ENCODE measurements around the gene DNAJC4. TPM values are rescaled to one million over a fixed set of nuclear protein-coding genes. Genes with fewer than 3 reads are reported as not detected.

DNAJC4 gene
- total and polyA plus RNA-seq, 9 of the 15 experiments (the other 6 are each of a cell fraction or from before 2014, with no cell fraction given): 4.0 to 32.6 (median 19.9) TPM

- TF ChIP-seq AFF4 (CRISPR knock-in tag; IDR thresholded peaks at IDR 0.05) (peak; percentile 90), ZNF75A (CRISPR knock-in tag; IDR thresholded peaks at IDR 0.05) (peak; percentile 25; the same call in 1 of the 2 replicates), MTA3 (IDR thresholded peaks at IDR 0.05; ENCODE audit: borderline replicate concordance) (peak; percentile 73; the same call in 1 of the 2 replicates), MBD1 (CRISPR knock-in tag; IDR thresholded peaks at IDR 0.05) (no peak), PHB2 (IDR thresholded peaks at IDR 0.05; ENCODE audit: low read depth) (no peak), KDM5B (IDR thresholded peaks at IDR 0.05; ENCODE audit: insufficient replicate concordance, low read depth, low read length) (peak; percentile 92), ATF7 (IDR thresholded peaks at IDR 0.05) (peak; percentile 73), JUN (IDR thresholded peaks at IDR 0.05; ENCODE audit: borderline replicate concordance, low read depth, low read length) (peak; percentile 6; the same call in 1 of the 2 replicates), JUN (CRISPR knock-in tag; IDR thresholded peaks at IDR 0.05; ENCODE audit: borderline replicate concordance) (0 out of 2 replicates have a peak, but pooled peaks have one; percentile 47), RBM25 (IDR thresholded peaks at IDR 0.05; ENCODE audit: low read depth, low read length, severe bottlenecking) (peak; percentile 79), HNRNPUL1 (IDR thresholded peaks at IDR 0.05; ENCODE audit: low read length) (no peak), TBP (optimal IDR thresholded peaks at IDR 0.05; ENCODE audit: low read depth, low read length) (peak; percentile 96), NR2C2 (CRISPR knock-in tag; IDR thresholded peaks at IDR 0.05) (no peak), NR2C2 (tag; IDR thresholded peaks at IDR 0.05) (peak; percentile 94), MEF2A (IDR thresholded peaks at IDR 0.05; ENCODE audit: control insufficient read depth, low read depth, low read length) (no peak), SPI1 (IDR thresholded peaks at IDR 0.05; ENCODE audit: borderline replicate concordance, low read depth, low read length) (peak; percentile 35; the same call in 1 of the 2 replicates), GTF2F1 (IDR thresholded peaks at IDR 0.05; ENCODE audit: low read depth, low read length) (0 out of 2 replicates have a peak, but pooled peaks have one; percentile 50), ELF4 (CRISPR knock-in tag; IDR thresholded peaks at IDR 0.05) (peak; percentile 46; the same call in 1 of the 2 replicates), TFAP4 (CRISPR knock-in tag; IDR thresholded peaks at IDR 0.05; ENCODE audit: borderline replicate concordance) (peak; percentile 42; the same call in 1 of the 2 replicates), RBM14 (IDR thresholded peaks at IDR 0.05; ENCODE audit: borderline replicate concordance, insufficient read depth, low read depth, low read length) (0 out of 2 replicates have a peak, but pooled peaks have one; percentile 46), ZNF644 (tag; IDR thresholded peaks at IDR 0.05; ENCODE audit: low read depth) (no peak), CBFB (CRISPR knock-in tag; IDR thresholded peaks at IDR 0.05) (peak; percentile 63; the same call in 1 of the 2 replicates)
Observed at GRCh38 chr11:64240435-64241240, 10.3 kb downstream of the DNAJC4 start, which contains the start of gene FKBP2 (continued).
